Measurements from ENCODE around the gene LENG8. TPM values are rescaled to one million over a fixed set of nuclear protein-coding genes. Genes with fewer than 3 reads are reported as not detected.

Gene LENG8
- total and polyA plus RNA-seq, 12 donors, result 17.4 to 725 (median 90.8) TPM

GRCh38 chr19:54420068-54420382 lies 29.0 kb upstream of the LENG8 start:
- Histone ChIP-seq H3K4me1 (replicated peaks in 1 of 2) (peaks cover 0 to 5% of the 10 kb centered on the region in 2 donors), H3K27ac (no peak overlapping the region), H3K9me3 (replicated peaks in 1 of 3) (no peaks in the 10 kb centered on the region), H3K4me3 (no peak overlapping the region), H3K36me3 (replicated peaks in 1 of 2) (no peaks in the 10 kb centered on the region), H3K27me3 (peaks cover 30% of the 10 kb centered on the region)
- 27 to 83% (median 63%) methylated on average over 1 to 10 of the region's 10 CpGs for WGBS, 4 donors
- no peak for TF ChIP-seq CTCF (IDR thresholded peaks at IDR 0.05)
- TF ChIP-seq POLR2A (IDR thresholded peaks at IDR 0.05), result no peak
- intact Hi-C loops (cut with DNase I), result no loop called here
- no peak for DNase-seq

GRCh38 chr19:54420383-54421168 lies 28.4 kb upstream of the LENG8 start:
- 18 to 37% (median 20%) methylated on average over 2 to 37 of the region's 37 CpGs for WGBS, 4 donors
- TF ChIP-seq CTCF (IDR thresholded peaks at IDR 0.05), result no peak
- no peak for TF ChIP-seq POLR2A (IDR thresholded peaks at IDR 0.05)
- no peaks in the 10 kb centered on the region for H3K36me3 ChIP-seq (replicated peaks in 1 of 2)
- peaks cover 0 to 5% of the 10 kb centered on the region in 2 donors for H3K4me1 ChIP-seq (replicated peaks in 1 of 2)
- no peak overlapping the region for H3K27ac ChIP-seq
- intact Hi-C loops (cut with DNase I), result no loop called here
- H3K9me3 ChIP-seq (replicated peaks in 1 of 3), result no peaks in the 10 kb centered on the region
- no peak for DNase-seq
- peaks cover 25% of the 10 kb centered on the region for H3K27me3 ChIP-seq
- no peak overlapping the region for H3K4me3 ChIP-seq

GRCh38 chr19:54421169-54421516 lies 27.9 kb upstream of the LENG8 start:
- no peak for DNase-seq

GRCh38 chr19:54421521-54421920 lies 27.5 kb upstream of the LENG8 start:
- WGBS, 4 donors, result 76 to 86% (median 81%) methylated on average over 3 to 7 of the region's 7 CpGs; no CpG with 5 or more reads in 1 of the 4 donors
- H3K4me1 ChIP-seq (replicated peaks in 1 of 2), result peaks cover 0 to 5% of the 10 kb centered on the region in 2 donors
- H3K27ac ChIP-seq, result no peak overlapping the region
- no peak overlapping the region for H3K4me3 ChIP-seq
- no peak for TF ChIP-seq CTCF (IDR thresholded peaks at IDR 0.05)
- no peak for TF ChIP-seq POLR2A (IDR thresholded peaks at IDR 0.05)
- intact Hi-C loops (cut with DNase I), result no loop called here
- peaks cover 24% of the 10 kb centered on the region for H3K27me3 ChIP-seq
- H3K9me3 ChIP-seq (replicated peaks in 1 of 3), result no peaks in the 10 kb centered on the region
- DNase-seq, result no peak
- H3K36me3 ChIP-seq (replicated peaks in 1 of 2), result no peaks in the 10 kb centered on the region

More at GRCh38 chr19:54421169-54421516, 27.9 kb upstream of the LENG8 start:
- Histone ChIP-seq H3K9me3 (replicated peaks in 1 of 3) (no peaks in the 10 kb centered on the region), H3K36me3 (replicated peaks in 1 of 2) (no peaks in the 10 kb centered on the region), H3K4me3 (no peak overlapping the region), H3K4me1 (replicated peaks in 1 of 2) (peaks cover 0 to 5% of the 10 kb centered on the region in 2 donors), H3K27ac (no peak overlapping the region), H3K27me3 (peaks cover 25% of the 10 kb centered on the region)
- 0 to 44% (median 36%) methylated on average over 1 to 9 of the region's 9 CpGs for WGBS, 4 donors
- TF ChIP-seq CTCF (IDR thresholded peaks at IDR 0.05) (no peak), POLR2A (IDR thresholded peaks at IDR 0.05) (no peak)
- intact Hi-C loops (cut with DNase I), result no loop called here

All from adrenal gland (tissue), 12 donors.